Fibroblast of villous mesenchyme (primary cell): ENCODE measurements around the gene CNOT4. TPM values are rescaled to one million over a fixed set of nuclear protein-coding genes. Genes with fewer than 3 reads are reported as not detected.

Source experiments
- DNase-seq: peaks from one replicate; pipeline ENCODE4 v3.0.0-alpha.2; 2010; ENCODE audit warnings: low read depth
- H3K4me3 ChIP-seq: 2 replicates; pipeline ENCODE4 v1.5.1; 2011; ENCODE audit warnings: low read depth, mild to moderate bottlenecking, low read length
- CTCF ChIP-seq: IDR thresholded peaks from 2 replicates; pipeline ENCODE4 v1.5.1; 2012; ENCODE audit warnings: low read depth, mild to moderate bottlenecking, low read length; ENCODE audit not compliant: insufficient read depth
- total RNA-seq: library from RNA; depleted of rRNA; stranded (reverse); fragments of >200 nt; gene quantifications from 2 replicates; pipeline ENCODE4 v1.2.3, GENCODE V29; 2012

Gene CNOT4
- total RNA-seq, 1 donor = 16.4 TPM

GRCh38 chr7:135335628-135336139 is 174.2 kb downstream of the CNOT4 start:
- no peak overlapping the region for H3K4me3 ChIP-seq
- peak; percentile 41 for DNase-seq
- TF ChIP-seq CTCF = peak; percentile 15

GRCh38 chr7:135334830-135335543 is 174.9 kb downstream of the CNOT4 start:
- no peak overlapping the region for H3K4me3 ChIP-seq
- DNase-seq = no peak
- no peak for TF ChIP-seq CTCF

GRCh38 chr7:135333946-135334345 is 176.0 kb downstream of the CNOT4 start:
- no peak for DNase-seq
- no peak overlapping the region for H3K4me3 ChIP-seq
- no peak for TF ChIP-seq CTCF

- TF ChIP-seq CTCF = no peak
- no peak overlapping the region for H3K4me3 ChIP-seq
- no peak for DNase-seq
Measured at GRCh38 chr7:135333200-135333599, 176.7 kb downstream of the CNOT4 start.

GRCh38 chr7:135330088-135330487 is 179.8 kb downstream of the CNOT4 start:
- no peak for DNase-seq
- no peak overlapping the region for H3K4me3 ChIP-seq
- no peak for TF ChIP-seq CTCF

GRCh38 chr7:135328526-135328925 is 181.4 kb downstream of the CNOT4 start:
- no peak overlapping the region for H3K4me3 ChIP-seq
- DNase-seq = no peak
- TF ChIP-seq CTCF = no peak

GRCh38 chr7:135328053-135328452 is 181.8 kb downstream of the CNOT4 start:
- no peak for TF ChIP-seq CTCF
- no peak overlapping the region for H3K4me3 ChIP-seq
- DNase-seq = no peak
